HG02970 (cell line): Measurements from ENCODE around the gene ZNF790.
A peak's percentile ranks its signal among the peaks of the same experiment; 100 is the strongest.
"Not testable (repeated sequence)": the region's sequence is repeated elsewhere in the genome, so short reads cannot be mapped to it uniquely, and the experiment has no call there.

Source experiments
- ATAC-seq: cut with Tn5 transposase; IDR thresholded peaks from one replicate; pipeline ENCODE4 v1.9.1; 2021; ENCODE audit warnings: mild to moderate bottlenecking, moderate library complexity, moderate number of reproducible peaks; ENCODE audit not compliant: unreplicated experiment, low FRiP score

ZNF790 gene

GRCh38 chr19:36837906-36838783, at the start of gene ZNF790:
TSS of gene ZNF790 (minus strand) at chr19:36838387. CDS start at chr19:36825619, 12,768 bp downstream.
- ATAC-seq: peak; percentile 94

DNA sequence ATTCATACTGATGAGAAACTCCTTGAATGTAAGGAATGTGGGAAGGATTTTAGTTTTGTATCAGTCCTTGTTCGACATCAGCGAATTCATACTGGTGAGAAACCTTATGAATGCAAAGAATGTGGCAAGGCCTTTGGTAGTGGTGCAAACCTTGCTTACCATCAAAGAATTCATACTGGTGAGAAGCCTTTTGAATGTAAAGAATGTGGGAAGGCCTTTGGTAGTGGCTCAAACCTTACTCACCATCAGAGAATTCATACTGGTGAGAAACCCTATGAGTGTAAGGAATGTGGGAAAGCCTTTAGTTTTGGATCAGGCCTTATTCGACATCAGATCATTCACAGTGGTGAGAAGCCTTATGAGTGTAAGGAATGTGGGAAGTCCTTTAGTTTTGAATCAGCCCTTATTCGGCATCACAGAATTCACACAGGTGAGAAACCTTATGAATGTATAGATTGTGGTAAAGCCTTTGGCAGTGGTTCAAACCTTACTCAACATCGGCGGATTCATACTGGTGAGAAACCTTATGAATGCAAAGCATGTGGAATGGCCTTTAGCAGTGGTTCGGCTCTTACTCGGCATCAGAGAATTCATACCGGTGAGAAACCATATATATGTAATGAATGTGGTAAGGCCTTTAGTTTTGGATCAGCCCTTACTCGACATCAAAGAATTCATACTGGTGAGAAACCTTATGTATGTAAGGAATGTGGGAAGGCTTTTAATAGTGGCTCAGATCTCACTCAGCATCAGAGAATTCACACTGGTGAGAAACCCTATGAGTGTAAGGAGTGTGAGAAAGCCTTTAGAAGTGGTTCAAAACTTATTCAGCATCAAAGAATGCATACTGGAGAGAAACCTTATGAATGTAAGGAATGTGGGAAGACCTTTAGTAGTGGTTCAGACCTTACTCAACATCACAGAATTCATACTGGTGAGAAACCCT, 39.1 kb upstream of the ZNF790 start:
- ATAC-seq: no peak

- no peak for ATAC-seq
These were observed 13.7 kb upstream of the ZNF790 start for GRCh38 chr19:36851898-36852297.

DNA sequence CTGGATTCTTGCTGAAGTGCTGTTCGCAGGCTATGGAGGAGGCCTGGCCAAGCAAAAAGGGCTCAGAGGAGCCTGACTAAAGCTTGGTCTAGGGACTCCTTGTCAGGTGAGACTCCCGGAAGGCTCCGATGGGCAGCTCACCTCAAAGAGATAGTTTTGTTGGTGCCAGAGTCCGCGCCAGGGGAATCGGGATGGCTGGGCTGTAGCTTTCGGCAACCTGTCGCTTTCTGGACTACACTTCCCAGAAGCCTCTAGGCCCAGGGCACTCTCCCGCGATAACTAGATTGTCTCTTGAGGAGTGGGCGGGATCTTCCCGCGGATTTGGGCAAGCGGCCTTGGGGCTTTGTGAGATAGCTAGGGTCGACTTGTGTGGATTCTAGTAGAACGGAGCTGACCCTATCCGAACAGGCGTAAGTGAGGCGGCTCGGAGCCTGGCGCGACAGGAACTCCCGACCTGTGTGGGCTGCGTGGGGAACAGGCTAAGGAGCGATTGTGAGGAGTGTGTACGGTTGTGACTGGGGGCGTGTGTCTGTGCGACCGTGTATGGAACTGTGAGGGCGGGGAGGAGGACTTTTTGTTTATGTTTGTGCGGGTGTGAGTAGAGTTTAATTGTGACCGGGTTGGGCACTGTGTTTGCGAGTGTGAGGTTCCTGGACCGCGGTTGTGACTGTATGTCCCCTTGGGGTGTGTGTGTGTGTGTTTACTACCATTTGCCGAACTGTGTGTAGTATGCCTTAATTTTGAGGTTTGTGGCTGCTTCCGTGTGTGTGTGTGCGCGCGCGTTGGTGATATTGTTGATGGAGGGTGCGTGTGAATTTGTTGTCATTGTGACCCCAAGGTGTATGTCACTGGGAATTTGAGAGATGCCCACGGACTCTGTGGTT, 12.6 kb upstream of the ZNF790 start, which contains the start of gene ZNF345:
ZNF345 (plus strand) TSS at position 318 of the 884 bp plus-strand sequence. CDS start 25,955 bp downstream, outside the sequence.
- peak; percentile 80 for ATAC-seq

DNA sequence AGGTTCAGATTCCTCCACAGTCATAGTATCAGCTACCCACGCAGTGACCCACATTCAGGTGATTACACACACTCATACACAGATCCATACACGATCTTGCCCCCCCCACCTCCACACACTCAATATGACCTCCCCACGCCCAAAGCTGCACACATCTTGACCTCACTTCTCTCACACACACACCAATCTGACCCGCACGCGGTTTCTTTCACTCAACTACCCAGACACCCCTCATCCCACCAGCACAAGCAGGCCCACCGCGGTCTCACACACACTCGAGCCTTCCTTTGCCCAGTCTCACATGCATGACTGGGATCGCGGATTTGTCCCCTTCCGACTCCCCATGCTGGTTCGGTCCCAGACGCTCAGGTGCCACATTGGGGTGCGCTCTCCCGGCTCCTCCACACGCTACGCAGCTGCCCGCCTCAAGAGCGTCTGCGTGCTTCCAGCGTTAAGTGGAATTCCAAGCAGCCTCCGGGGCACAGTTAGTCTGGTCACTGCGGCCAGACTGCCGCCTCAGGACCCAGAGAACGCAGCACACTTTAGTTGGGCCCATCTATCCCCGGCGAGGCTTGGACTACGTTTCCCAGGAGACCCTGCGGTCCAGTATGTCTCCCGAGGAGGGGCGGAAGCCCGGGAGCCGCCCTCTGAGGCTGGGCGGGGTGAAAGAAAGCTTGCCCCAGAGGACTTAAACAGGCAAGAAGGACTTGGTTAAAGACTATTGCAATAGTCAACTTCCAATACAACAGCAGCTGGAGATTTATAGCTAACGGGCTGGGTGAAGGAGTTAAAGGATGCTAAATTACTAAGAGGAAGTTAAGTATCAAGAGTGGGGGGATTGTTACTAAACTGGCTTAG, 11.7 kb upstream of the ZNF790 start:
- ATAC-seq: peak; percentile 83

DNA sequence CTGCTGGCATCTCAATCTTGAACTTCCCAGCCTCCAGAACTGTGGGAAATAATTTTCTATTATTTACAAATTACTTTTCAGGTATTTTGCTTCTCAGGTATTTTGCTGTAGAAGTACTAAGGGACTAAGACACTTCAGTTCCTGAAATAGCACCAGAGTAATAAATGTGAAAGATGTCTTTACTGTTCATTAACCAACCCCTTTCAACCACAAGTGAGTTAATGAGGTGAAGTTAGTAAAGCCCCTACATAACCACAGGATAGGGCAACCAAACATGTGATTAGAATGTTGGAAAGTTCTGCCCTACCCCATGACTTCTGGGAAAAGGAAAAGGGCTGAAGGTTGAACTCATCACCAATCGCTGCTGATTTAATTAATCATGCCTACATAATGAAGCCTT, 9.8 kb upstream of the ZNF790 start:
- ATAC-seq: no peak

GRCh38 chr19:36838784-36839324, 667 bp upstream of the ZNF790 start:
- no peak for ATAC-seq

- ATAC-seq: no peak
These were observed 846 bp downstream of the ZNF790 start for GRCh38 chr19:36837176-36837905.

- no peak for ATAC-seq
These were observed 4.8 kb downstream of the ZNF790 start for GRCh38 chr19:36833430-36833829.

DNA sequence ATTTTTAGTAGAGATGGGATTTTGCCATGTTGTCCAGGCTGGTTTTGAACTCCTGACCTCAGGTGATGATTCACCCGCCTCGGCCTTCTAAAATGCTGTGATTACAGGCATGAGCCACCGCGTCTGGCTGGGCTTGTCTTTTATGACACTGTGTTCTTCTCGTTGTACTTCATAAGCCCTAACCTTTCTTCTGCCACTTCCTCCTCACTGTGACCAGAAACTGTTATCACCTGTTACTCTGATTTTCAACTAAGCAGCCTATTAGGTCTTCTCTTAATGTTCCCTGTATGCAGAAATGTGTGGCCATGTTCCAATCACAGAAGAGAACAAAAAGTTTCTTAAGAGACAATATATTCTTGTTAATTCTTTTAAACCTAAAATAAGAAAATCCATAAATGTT, 16.4 kb downstream of the ZNF790 start:
- no peak for ATAC-seq

- no peak for ATAC-seq
These were observed 19.0 kb downstream of the ZNF790 start for GRCh38 chr19:36819130-36819630.

DNA sequence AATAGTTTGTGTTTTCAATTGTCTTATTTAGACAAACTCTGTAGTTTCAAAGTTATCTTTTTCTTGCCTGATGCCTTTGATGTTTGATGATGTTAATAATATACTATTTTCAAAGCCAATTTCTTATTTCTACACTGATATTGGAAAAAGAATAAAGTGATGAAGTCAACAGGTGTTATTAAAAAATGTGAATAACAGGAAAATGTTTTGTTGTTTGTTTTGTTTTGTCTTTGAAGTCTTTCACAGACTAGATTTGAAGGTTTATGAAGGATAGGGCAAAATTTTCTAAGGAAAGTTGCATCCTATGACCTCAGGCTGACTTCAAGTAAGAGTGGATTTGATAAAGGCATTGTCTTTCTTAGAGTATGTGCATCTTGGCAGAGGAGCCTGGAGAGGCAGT, 31.2 kb downstream of the ZNF790 start:
- no peak for ATAC-seq

GRCh38 chr19:36805364-36805763, 32.8 kb downstream of the ZNF790 start:
- ATAC-seq: no peak

GRCh38 chr19:36797786-36798108, 40.4 kb downstream of the ZNF790 start:
- no peak for ATAC-seq

DNA sequence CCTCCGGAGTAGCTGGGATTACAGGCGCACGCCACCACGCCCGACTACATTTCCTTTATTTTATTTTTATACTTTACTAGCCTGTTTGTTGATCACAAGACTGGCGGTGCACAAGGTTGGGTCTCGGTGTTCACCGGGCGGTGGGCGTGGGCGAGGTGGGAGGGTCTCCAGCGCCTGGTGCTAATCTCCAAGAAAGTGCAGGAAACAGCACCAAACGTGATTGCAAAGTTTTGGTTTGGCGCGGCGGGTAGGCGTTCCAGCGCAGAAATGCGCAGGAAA, 41.5 kb downstream of the ZNF790 start:
- ATAC-seq: no peak

DNA sequence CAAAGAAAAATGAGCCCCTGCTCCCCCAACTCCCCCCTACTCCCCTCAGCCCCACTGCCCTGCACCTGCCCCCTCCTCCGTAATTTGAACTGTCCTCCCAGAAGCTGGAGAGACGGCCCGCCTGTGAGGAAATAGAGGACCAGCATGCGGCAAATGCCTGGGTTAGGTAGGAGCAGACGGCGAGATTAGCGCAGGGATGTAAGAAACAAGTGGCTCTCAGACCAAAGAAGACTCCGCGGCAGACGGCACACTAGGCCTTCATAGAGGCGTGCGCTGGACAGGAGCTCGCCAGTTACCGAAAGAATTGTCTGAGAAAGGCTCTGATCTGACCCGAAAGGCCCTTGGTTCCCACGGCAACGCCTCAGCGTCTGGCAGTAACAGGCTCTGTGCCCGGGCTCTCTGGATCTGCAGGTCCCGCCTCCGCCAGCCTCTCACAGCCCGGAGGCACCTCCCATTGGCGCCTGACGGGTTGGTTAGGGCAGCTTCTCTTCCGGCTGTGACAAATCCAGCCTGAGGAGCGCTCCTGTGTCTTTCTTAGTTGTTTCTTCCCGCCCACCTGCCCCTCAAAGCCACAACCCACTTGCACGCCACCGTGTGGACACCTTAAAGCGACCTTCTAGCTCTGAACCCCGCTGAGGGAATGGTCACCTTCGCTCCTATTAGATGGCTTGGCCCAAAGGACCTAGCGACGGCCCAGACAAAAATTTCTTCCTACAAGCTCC, 46.6 kb downstream of the ZNF790 start:
- not testable (repeated sequence) for ATAC-seq

DNA sequence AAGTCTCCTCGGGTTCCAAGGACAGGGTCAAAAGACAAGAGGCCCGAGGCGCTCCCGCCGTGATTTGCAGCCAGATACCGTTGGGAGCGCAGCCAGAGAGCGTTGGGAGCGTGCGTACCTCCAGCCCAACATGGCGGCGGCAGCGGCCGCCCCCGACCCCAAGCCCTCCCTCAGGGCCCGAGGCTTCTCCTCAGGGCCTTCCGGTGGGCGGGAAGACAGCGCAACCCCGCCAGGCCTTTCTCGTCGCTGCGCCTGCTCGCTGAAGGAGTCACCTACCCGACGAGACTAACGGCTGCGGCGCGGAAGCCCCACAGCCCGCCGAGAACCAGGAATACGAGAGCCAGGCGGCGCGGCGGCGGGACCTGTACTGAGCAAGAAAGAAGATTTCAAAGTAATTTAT, 62.4 kb downstream of the ZNF790 start:
- ATAC-seq: no peak

DNA sequence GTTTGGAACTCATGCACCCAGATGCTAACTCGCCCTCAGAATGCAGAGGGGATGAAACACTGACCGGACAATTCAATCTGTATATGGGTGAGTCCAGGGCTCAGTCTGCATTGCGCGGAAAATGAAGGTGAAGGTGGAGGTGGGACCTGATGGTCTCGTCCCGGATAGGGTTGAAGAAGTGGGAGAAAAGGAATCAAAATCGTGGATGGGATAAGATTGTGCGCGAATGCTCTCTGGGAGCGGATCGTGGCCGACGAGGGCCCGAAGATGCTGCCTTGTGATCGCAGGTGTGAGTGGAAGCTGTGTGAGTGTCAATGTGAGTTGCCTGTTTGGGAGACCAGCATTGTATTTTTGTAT, 65.0 kb downstream of the ZNF790 start:
- no peak for ATAC-seq
